HEK293 (cell line): ENCODE data around the gene ZNF275.

Experiments
- CTCF ChIA-PET: fragments of 350-600 bp; formaldehyde crosslinking; extraction: SDS; loops from one replicate; lab custom pipeline; 2021; ENCODE audit warnings: antibody characterized with exemption; lab: Yijun Ruan, JAX
- POLR2A ChIA-PET: fragments of 300-600 bp; formaldehyde crosslinking; extraction: SDS; loops from one replicate; lab custom pipeline; 2020; ENCODE audit warnings: antibody characterized with exemption, inconsistent platforms; lab: Yijun Ruan, JAX
- H3K27ac ChIP-seq: fragments of 200-500 bp; sonication (Bioruptor generic); 2 replicates; pipeline ENCODE4 v1.5.1; 2014; ENCODE audit warnings: low read depth, low read length, control low read depth, inconsistent platforms; ENCODE audit errors: extremely low read depth
- H3K36me3 ChIP-seq, 2 experiments: fragments of 200-500 bp in 1 of 2; sonication (Bioruptor generic) in 1 of 2; 1 replicate in 1 of 2; 2 replicates in 1 of 2; pipeline ENCODE4 v1.5.1; 2014 to 2017; ENCODE audit warnings: inconsistent platforms in 2 of 2, low read length in 2 of 2; ENCODE audit not compliant: control insufficient read depth in 2 of 2, insufficient read depth in 1 of 2
- H3K4me1 ChIP-seq: fragments of 200-500 bp; sonication (Bioruptor generic); 2 replicates; pipeline ENCODE4 v1.5.1; 2014; ENCODE audit warnings: mild to moderate bottlenecking, low read length, inconsistent platforms; ENCODE audit not compliant: control insufficient read depth, insufficient read depth
- H3K4me3 ChIP-seq: 2 replicates; pipeline ENCODE4 v1.5.1; 2011; ENCODE audit warnings: low read depth, mild to moderate bottlenecking, control low read depth, low read length, moderate library complexity
- H3K9me3 ChIP-seq: fragments of 200-500 bp; sonication (Bioruptor generic); 2 replicates; pipeline ENCODE4 v1.5.1; 2014; ENCODE audit warnings: low read depth, low read length, inconsistent platforms; ENCODE audit not compliant: control insufficient read depth, insufficient read depth
- GLIS2 ChIP-seq: fragments of 450-650 bp; formaldehyde crosslinking; IDR thresholded peaks from 2 replicates; pipeline ENCODE4 v1.5.1; 2016; ENCODE audit warnings: missing biosample characterization, missing genetic modification characterization
- KLF1 ChIP-seq: fragments of 450-650 bp; formaldehyde crosslinking; IDR thresholded peaks from 2 replicates; pipeline ENCODE4 v1.5.1; 2016; ENCODE audit warnings: missing biosample characterization, missing genetic modification characterization
- KLF16 ChIP-seq: fragments of 450-650 bp; formaldehyde crosslinking; IDR thresholded peaks from 2 replicates; pipeline ENCODE4 v1.5.1; 2017; ENCODE audit warnings: missing biosample characterization, missing genetic modification characterization
- MEIS1 ChIP-seq: sonication (generic); formaldehyde crosslinking; IDR thresholded peaks from 2 replicates; pipeline ENCODE4 v1.8.1; 2022; ENCODE audit warnings: missing genetic modification reagents, mild to moderate bottlenecking, borderline replicate concordance
- SALL2 ChIP-seq: fragments of 450-650 bp; formaldehyde crosslinking; IDR thresholded peaks from 2 replicates; pipeline ENCODE4 v1.5.0; 2017; ENCODE audit warnings: missing biosample characterization, mild to moderate bottlenecking, missing genetic modification characterization, borderline replicate concordance
- SCRT2 ChIP-seq: fragments of 450-650 bp; formaldehyde crosslinking; IDR thresholded peaks from 2 replicates; pipeline ENCODE4 v1.5.1; 2016; ENCODE audit warnings: missing biosample characterization, missing genetic modification characterization
- ZFP69B ChIP-seq: fragments of 450-650 bp; formaldehyde crosslinking; IDR thresholded peaks from 2 replicates; pipeline ENCODE4 v1.5.1; 2016; ENCODE audit warnings: missing biosample characterization, missing genetic modification characterization
- ZIC2 ChIP-seq: fragments of 450-650 bp; formaldehyde crosslinking; IDR thresholded peaks from 2 replicates; pipeline ENCODE4 v1.5.1; 2016; ENCODE audit warnings: missing biosample characterization, missing genetic modification characterization
- ZNF121 ChIP-seq: fragments of 450-650 bp; formaldehyde crosslinking; IDR thresholded peaks from 2 replicates; pipeline ENCODE4 v1.5.1; 2016; ENCODE audit warnings: missing biosample characterization, missing genetic modification characterization
- ZNF140 ChIP-seq: fragments of 450-650 bp; formaldehyde crosslinking; IDR thresholded peaks from 2 replicates; pipeline ENCODE4 v1.5.1; 2016; ENCODE audit warnings: missing biosample characterization, missing genetic modification characterization
- ZNF157 ChIP-seq: fragments of 450-650 bp; formaldehyde crosslinking; IDR thresholded peaks from 2 replicates; pipeline ENCODE4 v1.5.1; 2016; ENCODE audit warnings: missing biosample characterization, missing genetic modification characterization
- ZNF184 ChIP-seq: fragments of 450-650 bp; IDR thresholded peaks from 2 replicates; pipeline ENCODE4 v1.5.1; 2018; ENCODE audit warnings: missing biosample characterization, mild to moderate bottlenecking, missing genetic modification characterization
- ZNF391 ChIP-seq: fragments of 450-650 bp; formaldehyde crosslinking; IDR thresholded peaks from 2 replicates; pipeline ENCODE4 v1.5.1; 2016; ENCODE audit warnings: low read depth, missing biosample characterization, missing genetic modification characterization, borderline replicate concordance
- ZNF426 ChIP-seq: fragments of 450-650 bp; formaldehyde crosslinking; IDR thresholded peaks from 2 replicates; pipeline ENCODE4 v1.5.1; 2017; ENCODE audit warnings: missing biosample characterization, missing genetic modification characterization, mild to moderate bottlenecking, inconsistent platforms, moderate library complexity
- ZNF48 ChIP-seq: fragments of 450-650 bp; formaldehyde crosslinking; IDR thresholded peaks from 2 replicates; pipeline ENCODE4 v1.5.1; 2016; ENCODE audit warnings: missing biosample characterization, missing genetic modification characterization
- ZNF510 ChIP-seq: fragments of 450-650 bp; formaldehyde crosslinking; IDR thresholded peaks from 2 replicates; pipeline ENCODE4 v1.5.1; 2018; ENCODE audit warnings: mild to moderate bottlenecking, missing genetic modification characterization, missing biosample characterization; ENCODE audit not compliant: insufficient replicate concordance
- ZNF529 ChIP-seq: fragments of 450-650 bp; formaldehyde crosslinking; IDR thresholded peaks from 2 replicates; pipeline ENCODE4 v1.5.1; 2017; ENCODE audit warnings: missing genetic modification characterization, missing biosample characterization; ENCODE audit not compliant: insufficient replicate concordance
- ZNF571 ChIP-seq: fragments of 450-650 bp; formaldehyde crosslinking; IDR thresholded peaks from 2 replicates; pipeline ENCODE4 v1.5.0; 2017; ENCODE audit warnings: missing biosample characterization, missing genetic modification characterization
- ZNF621 ChIP-seq: fragments of 450-650 bp; formaldehyde crosslinking; IDR thresholded peaks from 2 replicates; pipeline ENCODE4 v1.5.1; 2017; ENCODE audit warnings: missing biosample characterization, missing genetic modification characterization
- ZNF626 ChIP-seq: fragments of 450-650 bp; sonication (Bioruptor Pico); formaldehyde crosslinking; IDR thresholded peaks from 2 replicates; pipeline ENCODE4 v1.5.1; 2018; ENCODE audit warnings: missing biosample characterization, missing genetic modification characterization, inconsistent platforms
- ZNF776 ChIP-seq: fragments of 450-650 bp; formaldehyde crosslinking; IDR thresholded peaks from 2 replicates; pipeline ENCODE4 v1.5.0; 2017; ENCODE audit warnings: missing biosample characterization, missing genetic modification characterization, borderline replicate concordance
- ZSCAN23 ChIP-seq: fragments of 450-650 bp; formaldehyde crosslinking; IDR thresholded peaks from 2 replicates; pipeline ENCODE4 v1.5.1; 2016; ENCODE audit warnings: missing biosample characterization, missing genetic modification characterization
- TF ChIP-seq, protein P1 (sequence below): fragments of 450-650 bp; formaldehyde crosslinking; IDR thresholded peaks from 2 replicates; pipeline ENCODE4 v1.5.1; 2016; ENCODE audit warnings: missing biosample characterization, missing genetic modification characterization
- TF ChIP-seq, protein P2 (sequence below): fragments of 450-650 bp; formaldehyde crosslinking; IDR thresholded peaks from 2 replicates; pipeline ENCODE4 v1.5.1; 2016; ENCODE audit warnings: missing biosample characterization, missing genetic modification characterization
- TF ChIP-seq, protein P3 (sequence below): fragments of 450-650 bp; formaldehyde crosslinking; IDR thresholded peaks from 2 replicates; pipeline ENCODE4 v1.5.1; 2016; ENCODE audit warnings: missing biosample characterization, missing genetic modification characterization
- TF ChIP-seq, protein P4 (sequence below): fragments of 450-650 bp; formaldehyde crosslinking; IDR thresholded peaks from 2 replicates; pipeline ENCODE4 v1.5.1; 2016; ENCODE audit warnings: missing biosample characterization, missing genetic modification characterization
- TF ChIP-seq, protein P5 (sequence below): fragments of 450-650 bp; formaldehyde crosslinking; IDR thresholded peaks from 2 replicates; pipeline ENCODE4 v1.5.1; 2016; ENCODE audit warnings: missing biosample characterization, missing genetic modification characterization

Gene ZNF275

DNA sequence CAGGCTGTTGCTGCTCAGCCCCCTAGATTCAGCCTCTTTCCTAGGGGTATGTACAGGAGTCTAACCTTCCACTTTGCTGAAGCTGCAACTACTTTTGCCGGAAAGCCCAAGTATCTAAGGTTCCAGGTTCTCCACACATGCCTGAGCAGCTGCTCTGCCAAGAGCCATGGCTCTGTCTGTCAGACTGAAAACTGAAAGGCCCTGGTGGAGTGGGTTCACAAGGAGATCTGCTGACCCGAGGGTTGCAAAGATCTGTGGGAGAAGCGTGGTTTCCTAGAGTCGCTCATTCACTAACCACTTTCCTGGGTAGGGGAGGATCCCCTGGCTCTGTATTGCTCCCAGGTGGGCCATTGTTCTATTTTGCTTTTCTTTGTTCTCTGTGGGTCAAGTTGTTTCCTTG is 6.4 kb upstream of the ZNF275 start:
- CTCF ChIA-PET, result no interaction called here
- TF ChIP-seq ZNF571 (tag by site-specific recombination) (no peak), ZNF184 (no peak), ZNF121 (tag by site-specific recombination) (no peak), ZNF391 (tag by site-specific recombination) (no peak), SALL2 (no peak), ZIC2 (tag by site-specific recombination) (no peak), SCRT2 (tag by site-specific recombination) (no peak), ZNF140 (tag by site-specific recombination) (no peak), ZNF529 (tag by site-specific recombination) (no peak), GLIS2 (no peak), ZFP69B (tag by site-specific recombination) (no peak), ZNF621 (no peak), KLF16 (tag by site-specific recombination) (no peak), MEIS1 (CRISPR knock-in tag) (no peak)
- TF ChIP-seq, protein P1, sequence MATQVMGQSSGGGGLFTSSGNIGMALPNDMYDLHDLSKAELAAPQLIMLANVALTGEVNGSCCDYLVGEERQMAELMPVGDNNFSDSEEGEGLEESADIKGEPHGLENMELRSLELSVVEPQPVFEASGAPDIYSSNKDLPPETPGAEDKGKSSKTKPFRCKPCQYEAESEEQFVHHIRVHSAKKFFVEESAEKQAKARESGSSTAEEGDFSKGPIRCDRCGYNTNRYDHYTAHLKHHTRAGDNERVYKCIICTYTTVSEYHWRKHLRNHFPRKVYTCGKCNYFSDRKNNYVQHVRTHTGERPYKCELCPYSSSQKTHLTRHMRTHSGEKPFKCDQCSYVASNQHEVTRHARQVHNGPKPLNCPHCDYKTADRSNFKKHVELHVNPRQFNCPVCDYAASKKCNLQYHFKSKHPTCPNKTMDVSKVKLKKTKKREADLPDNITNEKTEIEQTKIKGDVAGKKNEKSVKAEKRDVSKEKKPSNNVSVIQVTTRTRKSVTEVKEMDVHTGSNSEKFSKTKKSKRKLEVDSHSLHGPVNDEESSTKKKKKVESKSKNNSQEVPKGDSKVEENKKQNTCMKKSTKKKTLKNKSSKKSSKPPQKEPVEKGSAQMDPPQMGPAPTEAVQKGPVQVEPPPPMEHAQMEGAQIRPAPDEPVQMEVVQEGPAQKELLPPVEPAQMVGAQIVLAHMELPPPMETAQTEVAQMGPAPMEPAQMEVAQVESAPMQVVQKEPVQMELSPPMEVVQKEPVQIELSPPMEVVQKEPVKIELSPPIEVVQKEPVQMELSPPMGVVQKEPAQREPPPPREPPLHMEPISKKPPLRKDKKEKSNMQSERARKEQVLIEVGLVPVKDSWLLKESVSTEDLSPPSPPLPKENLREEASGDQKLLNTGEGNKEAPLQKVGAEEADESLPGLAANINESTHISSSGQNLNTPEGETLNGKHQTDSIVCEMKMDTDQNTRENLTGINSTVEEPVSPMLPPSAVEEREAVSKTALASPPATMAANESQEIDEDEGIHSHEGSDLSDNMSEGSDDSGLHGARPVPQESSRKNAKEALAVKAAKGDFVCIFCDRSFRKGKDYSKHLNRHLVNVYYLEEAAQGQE (tag by site-specific recombination), result no peak
- TF ChIP-seq, protein P2, sequence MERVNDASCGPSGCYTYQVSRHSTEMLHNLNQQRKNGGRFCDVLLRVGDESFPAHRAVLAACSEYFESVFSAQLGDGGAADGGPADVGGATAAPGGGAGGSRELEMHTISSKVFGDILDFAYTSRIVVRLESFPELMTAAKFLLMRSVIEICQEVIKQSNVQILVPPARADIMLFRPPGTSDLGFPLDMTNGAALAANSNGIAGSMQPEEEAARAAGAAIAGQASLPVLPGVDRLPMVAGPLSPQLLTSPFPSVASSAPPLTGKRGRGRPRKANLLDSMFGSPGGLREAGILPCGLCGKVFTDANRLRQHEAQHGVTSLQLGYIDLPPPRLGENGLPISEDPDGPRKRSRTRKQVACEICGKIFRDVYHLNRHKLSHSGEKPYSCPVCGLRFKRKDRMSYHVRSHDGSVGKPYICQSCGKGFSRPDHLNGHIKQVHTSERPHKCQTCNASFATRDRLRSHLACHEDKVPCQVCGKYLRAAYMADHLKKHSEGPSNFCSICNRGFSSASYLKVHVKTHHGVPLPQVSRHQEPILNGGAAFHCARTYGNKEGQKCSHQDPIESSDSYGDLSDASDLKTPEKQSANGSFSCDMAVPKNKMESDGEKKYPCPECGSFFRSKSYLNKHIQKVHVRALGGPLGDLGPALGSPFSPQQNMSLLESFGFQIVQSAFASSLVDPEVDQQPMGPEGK (tag by site-specific recombination), result no peak
- POLR2A ChIA-PET, result no interaction called here

DNA sequence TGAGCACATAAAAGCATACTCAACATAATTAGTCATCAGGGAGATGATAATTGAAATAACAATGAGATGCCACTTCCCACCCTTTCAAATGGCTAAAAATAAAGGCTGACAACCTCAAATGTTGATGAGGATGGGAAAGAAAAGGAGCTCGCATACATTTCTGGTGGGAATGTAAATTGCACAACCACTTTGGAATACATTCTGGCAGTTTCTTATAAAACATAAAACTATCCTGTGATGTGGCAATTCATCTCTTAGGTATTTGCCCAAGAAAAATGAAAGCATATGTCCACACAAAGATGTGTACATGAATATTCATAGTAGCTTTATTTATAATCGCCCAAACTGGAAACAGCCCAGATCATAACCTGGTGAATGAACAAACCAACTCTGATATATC is 687 bp upstream of the ZNF275 start:
- CTCF ChIA-PET, result interaction anchor here (0.9 to 1.1 kb wide), 2 partner anchors 65 to 392 kb away, joined by 3 read pairs; no protein-coding TSS in a partner anchor
- Histone ChIP-seq H3K4me3 (no peak overlapping the region), H3K36me3 (peaks cover 0 to 26% of the 10 kb centered on the region in 2 experiments; a peak in 1 of 3 replicates), H3K4me1 (no peaks in the 10 kb centered on the region), H3K9me3 (no peaks in the 10 kb centered on the region), H3K27ac (no peak overlapping the region)
- POLR2A ChIA-PET, result no interaction called here
- TF ChIP-seq ZNF776 (tag by site-specific recombination) (no peak), ZNF157 (tag by site-specific recombination) (no peak), ZNF510 (tag by site-specific recombination) (no peak), ZNF48 (tag by site-specific recombination) (no peak), ZNF426 (tag by site-specific recombination) (no peak), ZNF626 (tag by site-specific recombination) (no peak), ZSCAN23 (tag by site-specific recombination) (no peak), KLF1 (no peak), ZIC2 (tag by site-specific recombination) (no peak)
- TF ChIP-seq, protein P3, sequence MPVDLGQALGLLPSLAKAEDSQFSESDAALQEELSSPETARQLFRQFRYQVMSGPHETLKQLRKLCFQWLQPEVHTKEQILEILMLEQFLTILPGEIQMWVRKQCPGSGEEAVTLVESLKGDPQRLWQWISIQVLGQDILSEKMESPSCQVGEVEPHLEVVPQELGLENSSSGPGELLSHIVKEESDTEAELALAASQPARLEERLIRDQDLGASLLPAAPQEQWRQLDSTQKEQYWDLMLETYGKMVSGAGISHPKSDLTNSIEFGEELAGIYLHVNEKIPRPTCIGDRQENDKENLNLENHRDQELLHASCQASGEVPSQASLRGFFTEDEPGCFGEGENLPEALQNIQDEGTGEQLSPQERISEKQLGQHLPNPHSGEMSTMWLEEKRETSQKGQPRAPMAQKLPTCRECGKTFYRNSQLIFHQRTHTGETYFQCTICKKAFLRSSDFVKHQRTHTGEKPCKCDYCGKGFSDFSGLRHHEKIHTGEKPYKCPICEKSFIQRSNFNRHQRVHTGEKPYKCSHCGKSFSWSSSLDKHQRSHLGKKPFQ (tag by site-specific recombination), result no peak
- TF ChIP-seq, protein P4, sequence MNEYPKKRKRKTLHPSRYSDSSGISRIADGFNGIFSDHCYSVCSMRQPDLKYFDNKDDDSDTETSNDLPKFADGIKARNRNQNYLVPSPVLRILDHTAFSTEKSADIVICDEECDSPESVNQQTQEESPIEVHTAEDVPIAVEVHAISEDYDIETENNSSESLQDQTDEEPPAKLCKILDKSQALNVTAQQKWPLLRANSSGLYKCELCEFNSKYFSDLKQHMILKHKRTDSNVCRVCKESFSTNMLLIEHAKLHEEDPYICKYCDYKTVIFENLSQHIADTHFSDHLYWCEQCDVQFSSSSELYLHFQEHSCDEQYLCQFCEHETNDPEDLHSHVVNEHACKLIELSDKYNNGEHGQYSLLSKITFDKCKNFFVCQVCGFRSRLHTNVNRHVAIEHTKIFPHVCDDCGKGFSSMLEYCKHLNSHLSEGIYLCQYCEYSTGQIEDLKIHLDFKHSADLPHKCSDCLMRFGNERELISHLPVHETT (tag by site-specific recombination), result no peak
- TF ChIP-seq, protein P5, sequence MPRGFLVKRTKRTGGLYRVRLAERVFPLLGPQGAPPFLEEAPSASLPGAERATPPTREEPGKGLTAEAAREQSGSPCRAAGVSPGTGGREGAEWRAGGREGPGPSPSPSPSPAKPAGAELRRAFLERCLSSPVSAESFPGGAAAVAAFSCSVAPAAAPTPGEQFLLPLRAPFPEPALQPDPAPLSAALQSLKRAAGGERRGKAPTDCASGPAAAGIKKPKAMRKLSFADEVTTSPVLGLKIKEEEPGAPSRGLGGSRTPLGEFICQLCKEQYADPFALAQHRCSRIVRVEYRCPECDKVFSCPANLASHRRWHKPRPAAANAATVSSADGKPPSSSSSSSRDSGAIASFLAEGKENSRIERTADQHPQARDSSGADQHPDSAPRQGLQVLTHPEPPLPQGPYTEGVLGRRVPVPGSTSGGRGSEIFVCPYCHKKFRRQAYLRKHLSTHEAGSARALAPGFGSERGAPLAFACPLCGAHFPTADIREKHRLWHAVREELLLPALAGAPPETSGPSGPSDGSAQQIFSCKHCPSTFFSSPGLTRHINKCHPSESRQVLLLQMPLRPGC (tag by site-specific recombination), result no peak

More for the DNA sequence above, 6.4 kb upstream of the ZNF275 start:
- Histone ChIP-seq H3K4me3 (no peak overlapping the region), H3K9me3 (no peaks in the 10 kb centered on the region), H3K27ac (no peak overlapping the region), H3K36me3 (no peaks in the 10 kb centered on the region), H3K4me1 (no peaks in the 10 kb centered on the region)
